NCI-H1436 (cell line): ENCODE data around the gene VAT1L.

Experiments used
- DNase-seq: peaks from one replicate; lab custom pipeline; 2025; lab: John Stamatoyannopoulos, UW

Gene VAT1L

DNA sequence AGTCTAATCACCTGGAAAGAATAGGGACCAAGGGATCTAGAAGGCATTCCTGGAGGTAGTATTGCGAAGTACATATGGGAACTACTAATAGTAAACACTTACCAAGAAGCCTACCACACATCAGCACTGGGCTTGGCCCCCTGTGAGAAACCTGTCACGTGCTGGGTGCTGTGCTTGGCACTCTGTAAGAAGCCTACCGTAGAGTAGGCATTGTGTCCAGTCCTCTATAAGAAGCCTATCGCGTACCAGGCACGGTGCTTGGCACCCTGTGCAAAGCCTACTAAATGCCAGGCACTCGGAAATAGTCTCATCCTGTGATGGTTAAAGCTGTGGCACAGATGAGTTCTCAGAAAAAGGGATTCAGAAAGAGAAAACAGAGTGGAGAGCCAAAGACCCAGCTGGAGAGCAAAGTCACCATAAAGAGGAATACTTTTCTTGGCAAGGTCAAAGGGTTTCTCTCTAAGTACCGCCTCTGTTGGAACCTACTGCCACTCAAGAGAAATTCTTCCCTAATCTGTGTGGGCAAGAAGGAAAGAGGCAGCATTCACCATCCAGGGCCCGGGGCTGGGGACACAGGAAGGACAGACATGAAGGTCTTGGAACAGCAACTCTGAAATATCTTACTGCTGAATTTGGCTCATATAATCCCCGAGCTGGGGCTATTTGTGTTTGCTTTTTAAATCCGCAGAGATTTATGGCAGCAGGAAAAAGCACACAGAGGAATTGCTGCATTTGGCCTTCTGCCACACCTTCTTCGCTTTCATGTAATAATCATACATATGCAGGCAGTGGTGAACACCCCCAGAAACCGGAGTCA is 81.8 kb downstream of the VAT1L start:
- no peak for DNase-seq

GRCh38 chr16:77871932-77872331 is 83.6 kb downstream of the VAT1L start:
- no peak for DNase-seq

DNA sequence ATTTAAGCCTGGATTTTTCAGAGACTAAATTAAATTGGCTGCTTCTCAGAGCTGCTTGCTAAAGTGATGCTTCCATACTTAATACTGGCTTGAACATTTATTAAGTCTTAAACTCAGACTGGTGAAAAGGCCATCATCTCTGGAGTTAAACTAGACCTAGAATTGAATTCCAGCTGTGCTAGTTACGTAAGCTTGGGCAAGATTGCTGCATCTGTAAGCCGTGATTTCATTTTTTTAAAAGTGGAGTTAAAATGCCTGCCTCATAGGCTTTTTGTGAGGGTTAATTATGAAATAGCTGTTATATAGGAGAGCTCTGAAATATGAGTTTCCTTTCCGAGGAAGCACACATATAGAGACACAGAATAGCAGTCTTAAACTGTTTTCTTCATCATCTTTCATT is 84.7 kb downstream of the VAT1L start:
- no peak for DNase-seq

DNA sequence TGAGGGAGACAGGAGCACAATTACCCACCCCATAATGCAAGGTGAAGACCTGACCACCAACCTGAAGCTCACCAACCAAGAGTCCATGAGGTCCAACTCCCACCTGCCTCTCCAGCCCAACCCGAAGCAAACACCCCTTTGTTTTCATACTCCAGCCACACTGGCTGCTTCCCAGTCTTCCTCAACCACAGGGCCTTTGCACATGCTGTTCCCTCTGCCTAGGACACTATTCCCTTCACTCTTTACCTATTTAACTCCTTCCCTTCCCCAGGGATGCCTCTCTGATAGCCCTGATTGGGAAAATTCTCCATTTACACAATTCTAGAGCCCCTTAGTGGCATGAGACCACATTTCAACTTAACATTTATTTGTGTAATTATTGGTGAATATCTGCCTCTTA is 86.0 kb downstream of the VAT1L start:
- DNase-seq, result no peak

DNA sequence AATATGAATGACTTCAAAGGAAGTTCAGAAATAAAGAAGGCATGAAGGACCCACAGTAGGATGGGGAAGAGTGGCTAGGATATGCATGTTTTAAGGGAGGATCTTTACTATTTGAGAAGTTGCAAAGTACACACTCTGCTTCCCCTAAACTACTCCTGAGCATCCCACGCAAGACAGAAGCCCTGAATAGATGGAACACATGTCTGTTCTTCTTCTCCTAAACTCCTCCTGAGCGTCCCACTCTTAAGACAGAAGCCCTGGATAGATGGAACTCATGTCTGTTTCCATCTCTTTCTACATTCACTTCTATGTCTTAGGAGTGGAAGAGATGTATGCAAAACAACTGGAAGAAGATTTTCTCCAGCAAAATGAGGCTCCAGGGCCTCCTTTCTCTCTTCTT is 88.4 kb downstream of the VAT1L start:
- no peak for DNase-seq

DNA sequence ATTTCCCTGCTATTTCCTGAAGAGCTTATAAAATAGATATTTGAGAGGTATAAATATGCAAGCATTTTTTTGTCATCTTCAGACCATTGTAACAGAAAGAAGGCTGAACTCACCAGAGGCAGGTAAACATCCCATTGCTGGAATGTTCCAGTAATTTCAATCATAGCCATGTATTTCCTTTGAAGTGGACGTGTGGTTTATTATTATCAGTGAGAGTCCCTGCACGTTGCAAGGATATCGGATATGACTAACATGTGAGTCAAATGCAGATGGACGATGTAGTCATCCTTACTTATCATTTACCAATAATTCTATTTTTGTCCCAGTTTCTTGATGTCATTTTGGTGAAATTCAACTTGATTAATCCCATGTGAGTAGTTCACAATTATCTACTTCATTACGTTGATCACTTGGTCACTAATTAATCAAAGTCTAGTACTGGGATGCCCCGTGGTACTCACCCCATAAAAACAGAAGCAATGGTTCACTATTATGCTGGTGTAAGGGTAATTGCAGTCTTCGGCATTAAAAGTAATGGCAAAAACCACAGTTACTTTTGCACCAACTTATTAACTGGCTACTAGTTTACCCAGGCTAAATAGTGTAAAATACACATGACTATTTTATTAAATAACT is 89.5 kb downstream of the VAT1L start:
- no peak for DNase-seq

- peak; percentile 25 for DNase-seq
These were observed 93.1 kb downstream of the VAT1L start for GRCh38 chr16:77881355-77882030.

DNA sequence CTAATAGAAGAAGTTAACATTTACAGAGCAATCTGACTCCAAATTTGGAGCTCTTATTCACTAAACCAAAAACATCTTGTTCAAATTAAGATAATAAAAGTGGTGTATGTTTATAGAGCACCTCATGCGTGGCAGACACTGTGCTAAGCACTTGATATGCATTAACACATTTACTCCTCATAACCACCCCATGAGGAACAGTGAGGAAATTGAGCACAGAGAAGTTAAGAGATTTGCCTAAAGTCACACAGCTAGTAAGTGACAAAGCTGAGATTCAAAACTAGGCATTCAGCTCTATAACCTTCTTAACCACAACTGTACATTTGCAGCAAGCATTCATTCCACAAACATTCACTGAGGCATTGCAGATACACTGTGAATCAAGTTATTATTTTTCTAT is 94.0 kb downstream of the VAT1L start:
- no peak for DNase-seq

GRCh38 chr16:77885571-77886295 is 97.4 kb downstream of the VAT1L start:
- DNase-seq, result no peak

- no peak for DNase-seq
These were observed 100.5 kb downstream of the VAT1L start for GRCh38 chr16:77888871-77889270.

DNA sequence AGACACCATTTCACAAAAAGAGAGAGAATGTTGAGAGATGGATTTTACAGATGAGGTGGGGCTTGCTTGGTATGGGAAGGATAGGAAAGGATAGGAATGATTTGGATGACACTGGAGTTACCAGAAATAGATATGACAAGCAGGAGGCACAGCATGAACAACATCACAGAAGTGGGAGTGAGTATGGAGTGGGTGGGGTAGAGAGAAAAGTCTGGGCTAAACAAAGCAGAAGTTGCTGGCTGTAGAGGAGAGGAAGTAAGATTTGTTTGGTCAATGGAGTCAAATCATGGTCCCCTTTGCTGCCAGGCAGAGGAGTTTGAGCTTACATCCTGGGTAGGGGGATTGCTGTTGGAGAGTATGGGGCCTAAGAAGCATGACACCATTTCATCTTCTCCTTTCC is 101.7 kb downstream of the VAT1L start:
- DNase-seq, result no peak

DNA sequence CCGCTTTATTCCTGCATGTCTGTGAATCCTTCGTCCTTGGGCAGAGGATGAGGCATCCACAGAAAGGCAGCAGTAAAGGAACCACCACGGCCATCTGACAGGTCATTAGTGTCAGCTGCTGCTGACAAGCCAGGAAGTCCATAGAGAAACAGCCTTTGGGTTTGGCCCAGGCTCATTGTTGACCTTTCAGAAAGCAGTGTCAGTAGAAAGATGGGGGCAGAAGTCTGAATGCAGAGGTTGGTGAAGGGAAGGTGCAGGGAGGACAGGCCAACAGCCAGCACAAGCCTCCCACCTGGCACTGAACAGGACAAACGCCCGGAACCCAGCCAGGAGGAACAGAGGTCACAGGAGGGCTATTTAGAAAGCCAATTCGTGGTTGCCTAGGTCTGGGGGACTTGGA is 105.8 kb downstream of the VAT1L start:
- DNase-seq, result no peak

DNA sequence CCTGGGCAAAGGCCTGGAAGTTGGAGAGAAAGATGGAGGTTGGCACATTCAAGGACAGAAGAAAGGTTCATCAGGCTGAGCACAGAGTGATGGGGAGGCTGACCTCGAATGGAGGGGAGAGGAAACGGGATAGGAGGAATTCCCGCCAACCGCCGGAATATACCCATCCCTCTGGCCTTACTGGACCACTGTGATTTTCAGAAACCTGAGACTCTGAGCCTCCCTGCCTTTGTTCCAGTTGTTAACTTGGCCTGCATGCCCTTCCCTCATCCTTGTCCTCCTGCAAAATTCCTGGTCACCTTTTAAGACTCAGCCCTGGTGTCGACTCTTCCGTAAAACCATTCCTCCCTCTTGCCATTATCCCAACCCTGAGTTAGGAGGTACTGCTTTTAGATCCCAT is 107.6 kb downstream of the VAT1L start:
- DNase-seq, result no peak

DNA sequence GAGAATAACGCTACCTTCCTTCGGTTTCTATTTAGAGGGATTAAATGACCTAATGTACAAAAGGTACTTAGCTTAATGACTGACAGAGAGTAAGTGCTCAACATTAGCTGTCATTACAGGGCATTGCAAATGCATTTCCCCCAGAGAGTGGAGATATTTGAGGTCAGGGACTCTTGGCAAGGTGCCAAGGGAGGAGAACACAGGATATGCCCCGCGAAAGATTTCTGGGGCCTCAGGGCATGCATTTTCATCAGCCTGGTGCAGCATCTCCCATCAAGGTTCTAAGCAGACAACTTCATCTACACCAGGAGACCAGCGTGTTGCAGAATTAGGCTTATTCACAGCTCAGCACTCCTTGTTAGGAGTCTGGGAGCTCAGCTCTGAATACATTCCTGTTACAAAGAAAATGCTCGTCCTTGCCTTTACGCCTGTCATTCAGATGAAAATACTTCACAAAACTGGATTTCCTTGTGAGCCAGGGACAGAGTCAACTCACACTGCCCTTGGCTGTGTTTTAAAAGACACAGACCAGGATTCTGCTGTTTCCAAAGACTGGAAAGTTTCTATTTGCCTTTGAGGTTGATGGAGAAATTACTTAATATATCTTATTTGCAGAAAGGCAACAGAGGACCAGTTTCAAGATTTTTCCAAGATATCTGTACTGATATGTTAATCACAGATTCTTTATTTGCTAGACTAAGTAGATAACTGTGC is 108.2 kb downstream of the VAT1L start:
- peak; percentile 87 for DNase-seq

DNA sequence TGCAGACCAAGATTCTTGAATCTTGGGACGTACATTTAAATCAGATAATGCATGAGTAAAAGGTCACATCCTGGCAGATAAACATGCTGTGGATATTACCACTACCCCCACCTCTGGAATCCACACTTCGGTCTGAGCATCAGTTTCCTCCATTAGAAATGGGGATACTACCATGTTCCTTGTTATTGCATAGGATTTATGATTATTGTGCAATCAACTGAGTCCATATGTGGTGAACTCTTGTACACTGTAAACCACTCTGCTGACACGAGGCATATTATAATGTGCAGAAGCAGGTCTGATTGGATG is 108.7 kb downstream of the VAT1L start:
- DNase-seq, result no peak

DNA sequence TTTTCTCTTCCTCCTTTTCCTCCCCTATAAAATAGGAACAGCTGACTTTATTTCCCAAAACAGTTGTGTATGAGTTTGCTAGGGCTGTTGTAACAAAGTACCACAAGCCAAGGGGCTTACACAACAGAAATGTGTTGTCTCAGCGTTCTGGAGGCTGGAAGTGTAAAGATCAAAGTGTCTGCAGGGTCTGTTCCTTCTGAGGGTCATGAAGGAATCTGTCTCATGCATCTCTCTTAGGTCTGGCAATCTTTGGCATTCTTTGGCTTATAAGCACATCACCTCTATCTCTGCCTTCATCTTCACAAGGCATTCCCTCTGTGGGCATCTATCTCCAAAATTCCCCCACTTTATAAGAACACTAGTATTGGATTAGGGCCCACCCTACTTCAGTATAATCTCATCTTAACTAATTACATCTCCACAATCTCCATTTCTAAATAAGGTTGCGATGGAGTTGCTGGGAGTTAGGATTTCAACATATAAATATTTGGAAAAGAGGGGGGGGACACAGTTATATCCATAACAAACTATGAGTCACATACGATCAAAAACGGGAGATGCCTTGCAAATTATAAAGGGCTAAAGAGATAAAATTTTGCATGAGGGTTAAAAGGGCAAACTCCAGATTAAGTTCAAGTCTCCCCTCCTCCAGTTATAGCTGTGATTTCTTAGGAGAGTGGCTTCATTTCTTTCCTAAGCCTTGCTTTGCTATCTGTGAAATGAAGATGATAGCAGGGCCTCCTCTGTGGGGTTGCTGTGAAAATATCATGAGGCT is 109.7 kb downstream of the VAT1L start:
- DNase-seq, result no peak

DNA sequence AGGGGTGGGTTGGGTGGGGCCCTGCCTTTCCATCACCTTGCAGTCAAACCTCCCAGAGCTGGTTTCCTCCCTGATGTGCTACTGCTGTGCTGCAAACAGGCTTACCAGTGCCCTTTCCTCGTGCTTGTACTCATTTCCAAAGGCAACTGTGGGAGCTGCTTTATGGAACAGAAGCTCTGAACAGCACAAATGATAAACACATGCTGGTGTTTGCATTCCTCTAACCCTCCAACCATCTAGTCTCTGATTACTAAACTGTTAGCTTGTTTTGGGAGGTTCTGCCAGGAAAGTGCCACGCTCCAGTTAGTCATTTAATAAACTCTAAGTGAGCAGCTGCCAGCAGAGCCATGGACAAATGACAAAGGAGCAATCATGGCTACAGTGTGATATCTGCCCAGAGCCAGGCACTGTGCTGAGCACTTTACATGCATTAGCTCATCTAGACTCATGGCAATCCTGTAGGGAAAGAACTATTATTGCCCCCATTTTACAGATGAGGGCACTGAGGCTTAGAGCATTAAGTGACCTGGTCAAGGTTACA is 110.4 kb downstream of the VAT1L start:
- DNase-seq, result peak; percentile 21

GRCh38 chr16:77899416-77899815 is 111.1 kb downstream of the VAT1L start:
- no peak for DNase-seq

- DNase-seq, result peak; percentile 22
These were observed 117.1 kb downstream of the VAT1L start for GRCh38 chr16:77905374-77905920.

- DNase-seq, result no peak
These were observed 121.7 kb downstream of the VAT1L start for GRCh38 chr16:77910021-77910420.

DNA sequence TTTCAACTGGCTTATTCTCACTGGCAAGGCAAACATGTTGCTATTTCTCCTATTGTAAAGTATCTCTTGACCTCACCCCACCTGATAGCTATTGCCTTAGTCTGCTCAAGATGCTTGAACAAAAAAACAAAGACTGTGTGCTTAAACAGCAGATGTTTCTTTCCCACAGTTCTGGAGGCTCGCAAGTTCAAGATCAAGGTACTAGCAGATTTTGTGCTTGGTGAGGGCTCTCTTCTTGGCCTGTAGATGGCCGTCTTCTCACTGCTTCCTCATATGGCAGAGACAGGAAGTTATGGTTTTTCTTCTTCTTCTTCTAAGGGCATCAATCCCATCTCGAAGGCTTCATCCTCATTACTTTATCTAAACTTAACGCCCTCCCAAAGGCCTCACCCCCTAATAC is 124.3 kb downstream of the VAT1L start:
- DNase-seq, result no peak
